Hematopoietic multipotent progenitor cell treated with erythropoietin and hydrocortisone succinate and interleukin-3 and kit ligand, for 4 days (in vitro differentiated cells): ENCODE results near the gene OSBPL3.
A peak's percentile ranks its signal among the peaks of the same experiment; 100 is the strongest.

ENCODE experiments used
- DNase-seq: peaks from one replicate; pipeline ENCODE4 v3.0.0-alpha.2; 2015

The OSBPL3 gene

GRCh38 chr7:24888653-24889052 lies 91.3 kb downstream of the OSBPL3 start:
- no peak for DNase-seq

GRCh38 chr7:24885716-24886115 lies 94.3 kb downstream of the OSBPL3 start:
- no peak for DNase-seq

GRCh38 chr7:24885305-24885704 lies 94.7 kb downstream of the OSBPL3 start:
- no peak for DNase-seq

GRCh38 chr7:24884401-24884800 lies 95.6 kb downstream of the OSBPL3 start:
- no peak for DNase-seq

- no peak for DNase-seq
Observed at GRCh38 chr7:24883622-24884013, 96.4 kb downstream of the OSBPL3 start.

- DNase-seq: no peak
Observed at GRCh38 chr7:24882989-24883621, 96.9 kb downstream of the OSBPL3 start.

- no peak for DNase-seq
Observed at GRCh38 chr7:24881623-24882022, 98.4 kb downstream of the OSBPL3 start.

- no peak for DNase-seq
Observed at GRCh38 chr7:24880886-24881285, 99.1 kb downstream of the OSBPL3 start.

GRCh38 chr7:24879291-24879690 lies 100.7 kb downstream of the OSBPL3 start:
- DNase-seq: peak; percentile 85

- peak; percentile 38 for DNase-seq
Observed at GRCh38 chr7:24877790-24878311, 102.1 kb downstream of the OSBPL3 start.

- DNase-seq: no peak
Observed at GRCh38 chr7:24874791-24875190, 105.2 kb downstream of the OSBPL3 start.

- DNase-seq: no peak
Observed at GRCh38 chr7:24873944-24874343, 106.0 kb downstream of the OSBPL3 start.

GRCh38 chr7:24871770-24872169 lies 108.2 kb downstream of the OSBPL3 start:
- DNase-seq: peak; percentile 49

- no peak for DNase-seq
Observed at GRCh38 chr7:24870766-24871165, 109.2 kb downstream of the OSBPL3 start.

- DNase-seq: no peak
Observed at GRCh38 chr7:24869572-24869971, 110.4 kb downstream of the OSBPL3 start.

- peak; percentile 23 for DNase-seq
Observed at GRCh38 chr7:24868741-24869140, 111.2 kb downstream of the OSBPL3 start.

GRCh38 chr7:24866004-24866615 lies 113.9 kb downstream of the OSBPL3 start:
- no peak for DNase-seq

GRCh38 chr7:24864214-24864817 lies 115.7 kb downstream of the OSBPL3 start:
- peak; percentile 92 for DNase-seq

GRCh38 chr7:24863626-24864025 lies 116.4 kb downstream of the OSBPL3 start:
- DNase-seq: peak; percentile 17

- DNase-seq: no peak
Observed at GRCh38 chr7:24862461-24862860, 117.5 kb downstream of the OSBPL3 start.

GRCh38 chr7:24861336-24861735 lies 118.6 kb downstream of the OSBPL3 start:
- DNase-seq: no peak

- DNase-seq: no peak
Observed at GRCh38 chr7:24860611-24861010, 119.4 kb downstream of the OSBPL3 start.

- DNase-seq: no peak
Observed at GRCh38 chr7:24858108-24858977, 121.6 kb downstream of the OSBPL3 start.
